HG03457 (cell line): ENCODE results near the gene PPP1R3E.

Experiments used
- ATAC-seq: cut with Tn5 transposase; IDR thresholded peaks from one replicate; pipeline ENCODE4 v1.9.1; 2021; ENCODE audit warnings: moderate number of reproducible peaks; ENCODE audit not compliant: unreplicated experiment

The PPP1R3E gene

DNA sequence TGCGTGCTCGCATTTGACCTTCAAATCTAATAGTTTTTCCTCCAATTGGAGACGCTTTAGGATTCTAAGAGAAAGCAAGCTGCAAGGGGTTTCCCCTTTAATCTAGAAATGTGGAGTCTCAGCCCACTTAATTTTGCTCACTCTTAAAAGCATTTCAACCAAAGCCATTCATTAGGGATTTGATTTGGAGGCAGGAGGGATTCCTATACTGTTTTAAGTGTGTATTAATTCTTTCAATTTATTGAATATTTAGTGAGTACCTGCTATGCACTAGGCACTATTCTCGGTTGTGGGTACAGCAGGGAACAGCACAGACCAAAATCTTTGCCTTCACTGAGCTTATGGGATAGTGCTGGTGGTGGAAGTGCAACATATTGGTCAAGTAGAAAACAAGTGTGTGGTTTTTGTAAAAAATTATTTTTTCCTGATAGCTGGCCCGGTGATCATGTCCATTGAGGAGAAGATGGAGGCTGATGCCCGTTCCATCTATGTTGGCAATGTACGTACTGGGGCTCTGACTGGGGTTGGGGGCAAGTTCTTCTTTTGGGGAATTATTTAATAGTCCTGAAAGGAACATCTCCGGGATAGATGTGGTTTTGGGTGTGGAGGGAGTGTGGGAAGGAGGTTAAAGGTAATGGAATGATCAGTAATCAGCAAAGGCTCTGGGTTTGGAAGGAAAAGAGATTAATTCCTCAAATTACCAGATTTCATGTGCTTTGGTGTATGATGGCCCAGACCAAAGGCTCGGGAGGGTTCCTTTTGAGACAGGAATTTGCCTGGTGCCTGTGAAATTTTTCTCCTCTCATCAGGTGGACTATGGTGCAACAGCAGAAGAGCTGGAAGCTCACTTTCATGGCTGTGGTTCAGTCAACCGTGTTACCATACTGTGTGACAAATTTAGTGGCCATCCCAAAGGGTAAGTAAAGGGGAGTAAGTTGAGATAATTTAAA is 20.2 kb upstream of the PPP1R3E start:
- no peak for ATAC-seq

DNA sequence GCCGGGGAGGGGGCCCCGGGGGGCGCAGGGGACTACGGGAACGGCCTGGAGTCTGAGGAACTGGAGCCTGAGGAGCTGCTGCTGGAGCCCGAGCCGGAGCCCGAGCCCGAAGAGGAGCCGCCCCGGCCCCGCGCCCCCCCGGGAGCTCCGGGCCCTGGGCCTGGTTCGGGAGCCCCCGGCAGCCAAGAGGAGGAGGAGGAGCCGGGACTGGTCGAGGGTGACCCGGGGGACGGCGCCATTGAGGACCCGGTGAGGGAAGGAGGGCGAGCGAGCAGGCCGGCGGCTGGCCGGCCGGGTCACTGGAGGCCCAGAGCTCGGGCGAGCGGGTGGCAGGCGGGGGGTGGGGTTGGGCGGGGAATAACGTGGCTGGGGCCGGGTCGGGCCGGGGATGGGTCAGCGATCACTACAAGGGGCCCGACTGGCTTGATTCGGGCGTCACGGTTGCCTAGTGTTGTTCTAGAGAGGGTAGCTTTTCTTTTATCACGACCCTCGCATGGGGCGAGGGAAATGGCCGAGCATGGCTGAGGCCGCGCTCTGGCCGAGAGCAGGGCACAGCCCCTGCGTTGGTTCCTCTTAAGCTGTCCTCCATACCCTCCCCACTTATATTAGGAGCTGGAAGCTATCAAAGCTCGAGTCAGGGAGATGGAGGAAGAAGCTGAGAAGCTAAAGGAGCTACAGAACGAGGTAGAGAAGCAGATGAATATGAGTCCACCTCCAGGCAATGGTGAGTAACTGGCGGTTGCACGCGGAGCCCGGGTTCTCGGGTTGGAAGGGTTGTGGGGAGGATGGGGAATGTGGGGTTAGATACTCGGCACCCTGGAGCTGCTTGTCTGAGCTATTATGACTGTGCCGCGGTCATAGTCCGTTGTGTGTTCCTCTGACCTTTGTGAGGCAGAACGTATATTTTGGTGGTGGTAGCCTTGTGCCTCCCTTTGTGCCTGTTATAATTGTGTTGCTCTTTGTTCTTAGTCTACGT is 19.2 kb upstream of the PPP1R3E start:
- ATAC-seq = peak; percentile 7

DNA sequence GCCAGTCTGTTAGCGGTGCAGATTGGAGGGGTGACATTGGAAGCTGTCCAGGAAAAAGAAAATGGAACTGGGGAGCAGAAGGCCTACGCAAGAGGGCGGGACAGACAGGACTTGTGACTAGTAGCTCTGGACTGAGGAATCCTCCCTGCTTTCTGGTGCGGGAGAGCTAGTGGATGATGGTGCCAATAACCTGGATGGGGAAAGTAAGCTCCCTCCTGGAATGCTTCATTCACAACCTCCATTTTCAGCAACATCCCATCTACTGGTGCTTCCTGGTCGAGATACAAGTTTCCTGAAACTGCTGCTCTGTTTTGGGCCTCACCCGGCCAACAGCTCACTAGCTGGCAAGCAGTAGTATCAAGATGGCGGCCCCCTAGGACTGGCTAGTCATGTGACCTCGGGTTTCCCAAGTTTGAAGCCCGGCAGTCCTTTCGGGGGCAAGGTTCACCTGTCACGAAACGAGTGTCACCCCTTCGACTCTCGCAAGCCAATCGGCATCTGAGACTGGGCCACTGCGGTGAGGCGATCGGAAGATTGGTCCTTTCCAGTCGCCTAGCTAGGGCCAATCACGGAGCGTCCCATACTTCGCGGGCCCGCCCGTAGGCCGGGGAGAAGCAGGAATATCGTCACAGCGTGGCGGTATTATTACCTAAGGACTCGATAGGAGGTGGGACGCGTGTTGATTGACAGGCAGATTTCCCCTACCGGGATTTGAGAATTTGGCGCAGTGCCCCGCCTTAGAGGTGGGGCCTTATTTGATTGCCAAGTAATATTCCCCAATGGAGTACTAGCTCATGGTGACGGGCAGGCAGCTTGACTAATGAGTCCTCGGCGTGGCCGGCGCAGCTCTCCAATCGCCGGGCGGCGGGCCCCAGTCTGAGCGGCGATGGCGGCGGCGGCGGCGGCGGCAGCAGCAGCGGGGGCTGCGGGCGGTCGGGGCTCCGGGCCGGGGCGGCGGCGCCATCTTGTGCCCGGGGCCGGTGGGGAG is 18.2 kb upstream of the PPP1R3E start, which contains the start of gene PABPN1:
TSS of gene PABPN1 (plus strand) at position 874 of the 988 bp plus-strand sequence. CDS start at position 887, 13 bp downstream.
- ATAC-seq = peak; percentile 81

GRCh38 chr14:23319746-23320583 is 17.3 kb upstream of the PPP1R3E start:
- ATAC-seq = no peak

GRCh38 chr14:23316300-23316699 is 13.6 kb upstream of the PPP1R3E start:
- ATAC-seq = no peak

DNA sequence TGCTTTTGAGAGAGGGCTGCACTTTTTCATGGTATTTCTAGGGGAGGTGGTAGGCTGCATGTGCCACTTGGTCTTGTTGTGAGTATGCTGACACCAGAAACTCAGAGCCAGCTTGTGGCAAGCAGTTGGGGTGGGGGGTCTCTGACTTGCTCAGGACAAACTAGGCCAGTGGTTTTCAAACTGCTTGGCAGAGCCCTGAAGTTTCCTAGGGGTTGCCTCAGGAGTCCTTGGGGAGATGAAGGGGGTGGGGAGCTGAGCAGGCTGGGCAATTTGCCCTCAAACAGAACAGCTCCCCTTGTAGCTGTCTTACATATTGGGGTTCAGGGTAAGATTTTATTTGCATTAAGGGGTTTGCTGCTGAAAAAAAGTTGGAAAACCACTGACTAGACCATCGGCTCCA is 7.9 kb upstream of the PPP1R3E start:
- ATAC-seq = no peak

- no peak for ATAC-seq
These were observed 6.2 kb upstream of the PPP1R3E start for GRCh38 chr14:23308721-23309445.

- no peak for ATAC-seq
These were observed 5.3 kb upstream of the PPP1R3E start for GRCh38 chr14:23307687-23308644.

GRCh38 chr14:23307146-23307530 is 4.5 kb upstream of the PPP1R3E start:
- ATAC-seq = no peak

DNA sequence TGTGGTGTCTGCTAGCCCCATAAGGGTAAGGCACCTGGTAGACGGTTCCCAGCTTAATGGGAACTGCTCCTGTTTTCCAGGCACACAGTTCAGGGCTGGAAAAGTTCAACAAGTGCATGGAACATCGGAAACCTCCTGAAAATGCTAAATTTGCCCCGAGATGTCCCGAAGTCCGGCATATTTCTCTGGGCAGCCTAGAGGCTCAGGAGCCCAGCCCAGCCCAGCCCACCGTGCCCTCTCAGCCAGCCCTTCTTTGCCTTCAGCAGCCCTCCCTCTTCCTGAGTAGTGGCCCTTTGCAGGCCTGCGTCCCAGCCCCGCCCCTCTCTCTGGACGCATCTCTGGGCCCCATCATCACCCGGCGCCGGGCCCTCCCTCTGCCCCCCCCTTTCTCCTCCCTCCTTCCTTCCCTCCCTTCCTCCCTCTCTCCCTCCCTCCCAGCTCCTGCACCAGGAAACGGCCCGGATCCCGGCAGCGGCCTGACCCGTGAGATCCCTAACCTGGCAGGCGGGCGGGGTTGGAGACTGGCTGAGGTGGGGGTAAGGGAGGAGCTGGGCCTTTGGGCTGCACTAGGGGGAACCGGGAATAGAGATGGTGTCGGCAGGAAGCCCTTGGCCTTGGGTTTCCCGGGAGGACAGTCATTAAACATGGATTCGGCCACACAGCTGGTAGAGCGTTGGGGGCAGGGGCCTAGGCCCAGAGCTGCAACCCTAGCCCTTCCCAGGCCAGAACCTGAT is 3.9 kb upstream of the PPP1R3E start, which contains the start of gene BCL2L2:
TSS of gene BCL2L2 (plus strand) at position 422 of the 734 bp plus-strand sequence. CDS start 935 bp downstream, outside the sequence.
- ATAC-seq = no peak

GRCh38 chr14:23301969-23302289 is 730 bp downstream of the PPP1R3E start:
- peak; percentile 1 for ATAC-seq

GRCh38 chr14:23301288-23301968 is 1.2 kb downstream of the PPP1R3E start:
- peak; percentile 76 for ATAC-seq

DNA sequence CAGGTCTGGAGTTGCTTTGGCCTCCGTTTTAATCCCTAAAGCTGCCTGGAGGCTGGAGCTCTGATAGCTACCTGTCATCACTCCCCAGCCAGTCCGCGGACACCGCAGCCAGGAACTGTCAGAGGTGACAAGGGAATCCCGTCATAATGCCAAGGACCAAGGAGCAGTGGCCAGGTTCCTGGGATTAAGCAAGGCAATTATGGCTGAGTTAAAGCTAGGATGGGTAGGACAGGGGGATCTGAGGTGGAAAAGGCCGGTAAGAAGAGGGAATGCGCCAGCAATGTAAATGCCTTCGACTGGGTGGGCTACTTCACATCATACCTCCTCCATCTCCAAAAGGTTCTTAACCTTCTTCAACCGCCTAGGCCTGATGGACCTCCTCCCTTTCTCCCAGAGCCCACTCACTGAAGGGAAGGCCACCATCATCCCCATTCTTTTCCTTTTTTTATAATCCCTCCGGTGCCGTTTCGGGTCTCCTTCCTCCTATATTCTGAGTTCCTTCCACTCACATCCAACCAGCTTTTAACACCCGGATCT is 1.9 kb downstream of the PPP1R3E start:
- ATAC-seq = no peak

- ATAC-seq = no peak
These were observed 2.5 kb downstream of the PPP1R3E start for GRCh38 chr14:23299986-23300686.

- ATAC-seq = no peak
These were observed 3.3 kb downstream of the PPP1R3E start for GRCh38 chr14:23299211-23299957.
